ENCODE measurements around the gene STK33. TPM values are rescaled to one million over a fixed set of nuclear protein-coding genes. Genes with fewer than 3 reads are reported as not detected.

STK33 gene
- total RNA-seq, 1 donor from 2014 or later = 0.51 TPM

DNA sequence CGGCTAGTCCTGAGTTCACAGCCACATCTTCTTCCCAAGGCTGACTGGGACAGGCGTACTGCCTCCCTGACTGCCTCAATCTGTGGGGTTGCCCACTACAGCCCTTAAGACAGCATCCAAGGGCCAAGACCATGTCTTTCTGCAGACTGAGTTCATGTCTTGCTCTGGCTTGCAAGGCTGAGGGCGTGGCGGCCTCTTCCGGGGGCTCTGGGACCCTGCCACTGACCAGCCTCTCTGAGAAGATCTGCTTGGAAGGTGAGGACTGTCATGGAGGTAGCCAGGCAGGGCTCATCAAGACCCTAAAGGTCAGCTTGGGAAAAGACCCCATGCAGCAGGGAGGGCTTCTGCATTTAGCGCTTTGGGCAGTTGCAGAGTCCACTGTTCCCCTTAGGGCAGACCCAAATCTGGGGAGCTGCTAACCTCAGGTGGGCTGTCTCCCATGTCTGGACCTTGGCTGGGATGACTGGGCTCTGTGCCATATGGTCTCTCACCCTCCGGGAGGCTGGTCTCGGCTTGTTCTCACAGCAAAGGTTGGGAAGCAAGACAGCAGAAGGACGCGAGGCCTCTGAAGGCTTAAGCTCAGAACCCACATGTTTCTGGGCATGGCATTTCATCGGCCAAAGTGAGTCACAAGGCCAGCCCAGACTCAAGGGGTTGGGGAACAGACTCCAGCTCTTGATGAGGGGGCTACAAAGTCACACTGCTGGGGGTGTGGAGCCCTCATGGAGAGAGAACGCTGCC lies 221.2 kb downstream of the STK33 start:
- DNase-seq = no peak

- DNase-seq = no peak
Measured at GRCh38 chr11:8371516-8371884, 222.5 kb downstream of the STK33 start.

GRCh38 chr11:8370812-8371515 lies 223.1 kb downstream of the STK33 start:
- no peak for DNase-seq

DNA sequence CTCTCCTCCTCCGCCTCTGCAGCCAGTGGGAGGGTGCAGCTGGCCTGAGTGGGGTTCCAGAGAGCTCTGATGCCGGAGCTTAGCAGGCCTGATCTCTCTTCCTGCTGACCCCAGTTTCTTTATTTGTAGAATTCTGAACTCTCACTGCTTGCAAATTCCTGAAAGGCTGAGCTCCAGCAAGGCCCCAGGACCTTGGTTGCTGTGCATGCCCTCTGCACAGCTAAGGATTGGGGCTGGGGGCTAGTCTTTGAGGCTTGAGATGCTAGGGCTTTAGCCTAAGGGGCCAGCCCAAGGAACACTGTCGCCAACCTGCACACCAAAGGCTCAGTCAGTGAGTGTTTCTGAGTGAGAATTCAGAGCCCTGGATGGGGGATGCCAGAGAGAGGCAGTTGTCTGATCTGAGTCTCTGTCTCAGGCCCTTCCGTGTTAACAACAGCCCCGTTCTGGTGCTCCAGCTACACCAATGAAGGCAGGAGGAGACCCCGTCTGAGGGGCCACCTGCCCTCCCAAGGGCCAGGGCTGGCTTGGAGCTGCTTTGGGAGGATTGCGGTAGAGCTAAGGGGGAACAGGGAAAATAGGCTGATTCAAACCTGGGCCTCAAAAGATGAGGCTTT lies 224.3 kb downstream of the STK33 start:
- DNase-seq = no peak

DNA sequence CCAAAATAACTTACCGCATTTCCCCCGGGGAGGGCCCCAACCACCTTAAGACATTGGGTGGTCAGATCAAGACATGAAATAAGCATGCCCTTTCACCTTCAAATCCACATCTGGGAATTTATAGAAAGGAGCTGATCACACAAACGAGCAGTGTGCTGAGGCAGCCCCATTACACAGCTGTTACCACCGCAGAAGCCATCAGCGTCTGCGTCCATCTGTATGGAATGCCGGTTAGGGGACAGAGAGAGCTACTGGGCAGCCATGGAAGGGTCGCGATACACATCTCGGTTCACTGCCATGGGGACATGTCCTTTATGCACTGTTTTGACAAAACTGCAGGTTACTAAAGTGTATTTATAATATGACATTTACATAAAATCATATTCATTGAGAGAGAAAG lies 225.3 kb downstream of the STK33 start:
- DNase-seq = no peak

DNA sequence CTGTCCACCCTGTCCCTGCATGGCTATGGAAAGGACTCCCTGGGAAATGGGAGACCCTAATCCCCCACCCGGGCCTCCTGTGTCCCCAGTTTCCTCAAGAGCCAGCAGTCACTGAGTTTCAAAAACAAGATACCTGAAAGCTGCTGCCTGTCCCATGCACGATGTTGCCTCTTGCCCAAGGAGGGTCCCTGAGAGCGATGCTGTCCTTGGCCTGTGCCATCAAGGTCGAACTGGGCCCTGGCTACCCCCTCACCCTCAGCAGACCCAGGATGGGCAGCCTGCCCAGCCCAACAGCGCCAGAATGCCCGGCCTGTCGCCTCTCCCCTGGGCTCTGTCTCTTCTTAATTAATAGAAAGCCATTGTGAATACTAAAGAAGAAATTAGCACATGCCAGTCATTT lies 225.8 kb downstream of the STK33 start:
- no peak for DNase-seq

- no peak for DNase-seq
Measured at GRCh38 chr11:8366316-8366715, 227.7 kb downstream of the STK33 start.

GRCh38 chr11:8365216-8365941 lies 228.6 kb downstream of the STK33 start:
- no peak for DNase-seq

- no peak for DNase-seq
Measured at GRCh38 chr11:8363921-8364320, 230.1 kb downstream of the STK33 start.

DNA sequence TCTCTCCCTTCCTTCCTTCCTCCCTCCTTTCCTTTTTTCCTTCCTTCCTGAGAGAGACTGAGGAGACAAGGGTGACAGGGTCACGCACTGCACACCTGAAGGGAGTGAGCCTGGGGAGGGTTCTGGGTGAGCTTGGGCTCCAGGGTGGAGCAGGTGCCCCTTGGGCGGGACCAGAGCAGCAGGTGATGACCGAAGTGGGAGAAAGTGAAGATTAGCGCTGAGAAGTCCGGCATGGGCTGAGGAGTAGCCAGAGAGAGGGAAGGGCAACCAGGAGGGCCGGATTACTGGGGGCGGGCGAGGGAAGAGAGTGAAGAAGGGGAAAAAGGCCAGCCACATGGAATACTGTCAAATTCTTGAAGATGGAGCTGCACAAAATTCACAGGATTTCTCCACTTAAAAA lies 231.1 kb downstream of the STK33 start:
- DNase-seq = no peak

- DNase-seq = no peak
Measured at GRCh38 chr11:8362491-8362890, 231.5 kb downstream of the STK33 start.

DNA sequence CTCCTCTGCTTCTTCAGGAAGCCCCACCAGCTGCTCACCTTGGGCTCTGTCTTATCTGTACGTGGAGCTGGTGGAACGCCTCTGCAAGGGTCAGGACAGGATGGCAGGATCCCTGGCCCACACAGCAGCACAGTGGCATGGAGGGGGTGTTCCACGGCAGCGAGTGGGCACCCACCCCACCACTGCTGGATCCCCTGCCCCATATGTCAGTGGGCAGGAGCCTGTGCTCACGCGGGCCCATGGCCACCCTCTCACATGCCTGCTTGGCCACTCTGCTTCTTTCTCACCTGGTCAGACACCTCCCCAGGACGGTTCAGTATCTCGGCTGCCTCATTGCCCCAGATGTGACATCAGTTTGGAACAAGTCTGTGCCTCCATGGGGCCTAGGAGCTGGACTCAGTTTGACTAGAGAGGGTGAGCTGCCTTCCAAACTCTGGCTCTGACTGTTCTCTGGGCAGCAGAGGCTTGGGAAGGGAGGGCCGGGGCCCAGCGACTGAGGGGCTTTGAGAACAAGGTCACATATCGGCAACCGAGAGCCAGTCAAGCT lies 232.3 kb downstream of the STK33 start:
- DNase-seq = no peak

GRCh38 chr11:8361206-8361605 lies 232.8 kb downstream of the STK33 start:
- DNase-seq = no peak

DNA sequence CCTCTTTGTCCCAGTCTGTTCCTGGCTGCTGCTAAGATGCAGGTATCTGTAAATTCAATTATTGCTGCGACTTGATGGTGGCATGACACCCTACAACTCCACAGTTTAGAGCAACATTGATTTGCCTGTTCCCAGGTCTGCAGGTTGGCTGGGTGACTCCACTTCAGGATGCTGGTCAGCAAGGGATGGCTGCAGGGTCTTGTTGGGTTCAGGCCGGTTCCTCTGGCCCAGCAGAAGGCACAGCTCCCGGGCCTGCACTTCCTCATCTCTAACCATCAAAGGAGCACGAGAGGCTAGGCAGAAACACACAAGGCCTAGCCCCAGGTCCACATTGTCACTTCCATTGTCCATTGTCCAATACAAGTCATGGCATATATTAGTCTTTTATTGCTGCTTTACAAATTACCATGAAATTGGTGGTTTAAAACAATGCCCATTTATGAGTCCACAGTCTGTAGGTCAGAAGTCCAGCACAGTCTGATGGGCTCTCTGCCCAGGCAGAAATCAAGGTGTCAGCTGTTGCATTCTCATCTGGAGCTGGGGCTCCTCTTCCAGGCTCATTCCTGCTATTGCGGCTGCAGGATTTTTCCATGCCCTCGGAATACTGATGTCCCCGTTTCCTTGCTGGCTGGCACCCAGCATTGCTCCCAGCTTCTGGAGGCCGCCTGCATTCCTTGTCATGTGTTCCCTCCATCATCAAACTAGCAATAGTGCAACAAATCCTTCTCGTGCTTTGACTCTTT lies 233.8 kb downstream of the STK33 start:
- DNase-seq = no peak

GRCh38 chr11:8359521-8359920 lies 234.5 kb downstream of the STK33 start:
- DNase-seq = no peak

- DNase-seq = no peak
Measured at GRCh38 chr11:8357891-8358566, 236.0 kb downstream of the STK33 start.

DNA sequence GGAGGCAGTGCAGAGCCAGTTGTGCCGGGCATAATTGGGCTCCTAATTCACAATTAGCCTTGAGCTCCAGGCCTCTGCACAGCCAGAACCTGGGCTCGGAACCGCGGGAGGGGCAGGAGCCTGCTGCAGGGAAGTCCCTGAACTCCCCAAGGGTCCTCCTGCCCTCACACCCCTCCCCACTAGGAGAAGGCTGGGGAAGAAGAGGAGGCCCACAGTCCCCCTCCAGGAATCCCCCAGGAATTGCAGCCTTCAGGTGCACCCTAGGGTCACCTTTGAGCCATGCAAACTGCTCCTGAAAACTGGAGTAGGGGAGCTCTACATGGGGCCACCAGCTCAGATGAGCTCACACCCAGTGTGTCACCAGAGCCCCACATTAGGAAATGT lies 236.5 kb downstream of the STK33 start:
- no peak for DNase-seq

GRCh38 chr11:8356721-8357504 lies 237.1 kb downstream of the STK33 start:
- DNase-seq = no peak

- DNase-seq = no peak
Measured at GRCh38 chr11:8356216-8356615, 237.8 kb downstream of the STK33 start.

DNA sequence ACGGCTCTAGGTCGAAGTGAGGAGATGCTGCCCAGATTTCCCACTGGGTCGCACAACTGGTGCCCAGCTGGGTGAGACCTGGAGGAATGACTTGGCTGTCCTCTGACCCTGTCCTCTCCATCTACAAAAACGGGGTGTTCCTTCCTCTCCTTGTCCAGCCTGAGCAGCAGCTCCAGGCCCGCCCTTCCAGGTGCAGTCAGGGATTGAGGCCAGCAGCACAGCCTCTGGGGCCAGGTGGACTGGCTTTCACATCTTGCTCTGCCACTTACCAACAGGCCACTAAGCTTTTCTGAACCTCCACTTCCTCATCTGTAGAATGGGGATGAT lies 238.6 kb downstream of the STK33 start:
- no peak for DNase-seq

All from dermis blood vessel endothelial cell (primary cell).